ENCODE measurements around the gene MPPED1. TPM values are rescaled to one million over a fixed set of nuclear protein-coding genes. Genes with fewer than 3 reads are reported as not detected.

The MPPED1 gene
- total and polyA plus RNA-seq, 4 donors: 0.89 to 6.5 (median 4.1) TPM

GRCh38 chr22:43395086-43395695 is 16.6 kb upstream of the MPPED1 start:
- TF ChIP-seq FOXA2 (IDR thresholded peaks at IDR 0.05): no peak
- TF ChIP-seq NR2F2 (IDR thresholded peaks at IDR 0.05): no peak
- no peak for TF ChIP-seq RXRA (IDR thresholded peaks at IDR 0.05)
- TF ChIP-seq HNF4A (conservative IDR thresholded peaks at IDR 0.05): no peak
- TF ChIP-seq, protein P1, sequence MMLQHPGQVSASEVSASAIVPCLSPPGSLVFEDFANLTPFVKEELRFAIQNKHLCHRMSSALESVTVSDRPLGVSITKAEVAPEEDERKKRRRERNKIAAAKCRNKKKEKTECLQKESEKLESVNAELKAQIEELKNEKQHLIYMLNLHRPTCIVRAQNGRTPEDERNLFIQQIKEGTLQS (IDR thresholded peaks at IDR 0.05): no peak
- no peak for TF ChIP-seq HNF4G (IDR thresholded peaks at IDR 0.05)

DNA sequence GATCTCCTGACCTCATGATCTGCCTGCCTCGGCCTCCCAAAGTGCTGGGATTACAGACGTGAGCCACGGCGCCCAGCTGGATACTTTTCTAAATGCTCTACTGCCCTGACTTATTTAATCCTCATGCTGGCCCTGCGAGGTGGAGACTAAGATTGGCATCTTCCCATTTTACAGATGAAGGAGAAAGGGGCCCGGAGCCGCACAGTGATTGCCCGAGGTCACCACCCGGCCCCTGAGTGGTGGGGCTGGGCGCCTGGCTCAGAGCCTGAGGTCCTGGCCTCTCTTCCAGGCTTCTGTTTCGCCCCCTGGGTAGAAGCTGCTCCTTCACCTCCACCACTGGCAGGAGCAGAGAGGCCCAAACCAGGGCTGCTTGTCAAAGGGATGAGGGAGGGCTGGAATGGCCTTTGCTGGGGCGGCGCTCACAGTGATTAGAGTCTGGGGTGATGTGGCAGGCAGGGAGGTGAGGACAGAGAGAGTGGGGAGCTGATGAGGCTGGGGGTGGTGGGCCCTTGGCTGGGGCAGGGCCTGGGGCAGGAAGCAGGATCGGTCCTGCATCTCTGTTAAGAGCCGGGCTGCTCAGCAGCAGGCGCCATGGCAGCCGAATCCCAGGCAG is 15.4 kb upstream of the MPPED1 start:
- 72% methylated on average over 17 of the region's 17 CpGs for WGBS
- Histone ChIP-seq H3K9me3 (ENCODE audit: control insufficient read depth in 4 of 4, low read length in 3 of 4) (no peaks in the 10 kb centered on the region), H3K4me3 (ENCODE audit: low read depth in 1 of 3, low read length in 3 of 3) (no peak overlapping the region), H3K27me3 (ENCODE audit: control insufficient read depth in 4 of 4, insufficient read depth in 4 of 4, low read length in 3 of 4) (no peaks in the 10 kb centered on the region), H3K9ac (ENCODE audit: low read depth in 1 of 2, low read length in 2 of 2) (no peak overlapping the region), H3K27ac (ENCODE audit: low read depth in 1 of 2, low read length in 2 of 2) (peak overlapping the region; percentile 57 to 73), H3K36me3 (ENCODE audit: control insufficient read depth in 4 of 4, insufficient read depth in 3 of 4, low read depth in 1 of 4, low read length in 3 of 4) (no peaks in the 10 kb centered on the region), H3K4me1 (ENCODE audit: control insufficient read depth in 4 of 4, insufficient read depth in 4 of 4, low read length in 3 of 4) (peaks cover 15 to 42% (median 28%) of the 10 kb centered on the region in 4 donors)
- DNase-seq (ENCODE audit: low spot score): no peak
- no peak for TF ChIP-seq MAX (IDR thresholded peaks at IDR 0.05)
- TF ChIP-seq TAF1 (conservative IDR thresholded peaks at IDR 0.05): no peak
- TF ChIP-seq, protein P2, sequence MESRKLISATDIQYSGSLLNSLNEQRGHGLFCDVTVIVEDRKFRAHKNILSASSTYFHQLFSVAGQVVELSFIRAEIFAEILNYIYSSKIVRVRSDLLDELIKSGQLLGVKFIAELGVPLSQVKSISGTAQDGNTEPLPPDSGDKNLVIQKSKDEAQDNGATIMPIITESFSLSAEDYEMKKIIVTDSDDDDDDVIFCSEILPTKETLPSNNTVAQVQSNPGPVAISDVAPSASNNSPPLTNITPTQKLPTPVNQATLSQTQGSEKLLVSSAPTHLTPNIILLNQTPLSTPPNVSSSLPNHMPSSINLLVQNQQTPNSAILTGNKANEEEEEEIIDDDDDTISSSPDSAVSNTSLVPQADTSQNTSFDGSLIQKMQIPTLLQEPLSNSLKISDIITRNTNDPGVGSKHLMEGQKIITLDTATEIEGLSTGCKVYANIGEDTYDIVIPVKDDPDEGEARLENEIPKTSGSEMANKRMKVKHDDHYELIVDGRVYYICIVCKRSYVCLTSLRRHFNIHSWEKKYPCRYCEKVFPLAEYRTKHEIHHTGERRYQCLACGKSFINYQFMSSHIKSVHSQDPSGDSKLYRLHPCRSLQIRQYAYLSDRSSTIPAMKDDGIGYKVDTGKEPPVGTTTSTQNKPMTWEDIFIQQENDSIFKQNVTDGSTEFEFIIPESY (IDR thresholded peaks at IDR 0.05): no peak

More at GRCh38 chr22:43395086-43395695, 16.6 kb upstream of the MPPED1 start:
- Histone ChIP-seq H3K27me3 (ENCODE audit: control insufficient read depth in 4 of 4, insufficient read depth in 4 of 4, low read length in 3 of 4) (no peaks in the 10 kb centered on the region), H3K9me3 (ENCODE audit: control insufficient read depth in 4 of 4, low read length in 3 of 4) (no peaks in the 10 kb centered on the region), H3K9ac (ENCODE audit: low read depth in 1 of 2, low read length in 2 of 2) (no peak overlapping the region), H3K4me1 (ENCODE audit: control insufficient read depth in 4 of 4, insufficient read depth in 4 of 4, low read length in 3 of 4) (peaks cover 14 to 41% (median 28%) of the 10 kb centered on the region in 4 donors), H3K4me3 (ENCODE audit: low read depth in 1 of 3, low read length in 3 of 3) (no peak overlapping the region), H3K27ac (ENCODE audit: low read depth in 1 of 2, low read length in 2 of 2) (no peak overlapping the region), H3K36me3 (ENCODE audit: control insufficient read depth in 4 of 4, insufficient read depth in 3 of 4, low read depth in 1 of 4, low read length in 3 of 4) (no peaks in the 10 kb centered on the region)
- no peak for DNase-seq (ENCODE audit: low spot score)
- 79% methylated on average over 9 of the region's 9 CpGs for WGBS

DNA sequence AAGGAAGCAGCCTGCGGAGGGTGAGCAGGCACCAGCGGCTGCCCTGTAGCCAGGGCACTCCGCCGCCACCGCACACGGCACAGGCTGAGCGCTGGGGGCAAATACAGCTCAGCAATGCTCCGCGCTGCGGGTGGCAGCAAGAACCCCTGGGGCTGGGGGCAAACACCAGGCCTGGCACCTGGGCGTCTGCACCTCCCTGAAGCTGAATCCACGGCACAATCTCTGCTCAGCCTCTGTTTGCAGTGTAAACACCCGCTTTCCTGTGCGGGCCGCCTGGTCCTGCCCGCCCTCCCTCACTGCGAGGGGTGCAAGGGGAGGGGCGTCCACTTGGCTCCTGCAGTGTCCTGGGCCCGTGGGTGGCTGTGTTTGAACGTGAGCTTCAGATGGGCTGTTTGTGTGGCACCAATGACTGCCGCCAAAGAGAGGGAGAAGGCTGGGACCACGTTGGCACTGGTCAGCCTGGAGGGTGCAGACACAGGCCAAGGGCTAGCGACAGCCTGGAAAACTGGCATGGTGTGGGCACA is 14.8 kb upstream of the MPPED1 start:
- H3K27me3 ChIP-seq (ENCODE audit: control insufficient read depth in 4 of 4, insufficient read depth in 4 of 4, low read length in 3 of 4): no peaks in the 10 kb centered on the region
- no peak overlapping the region for H3K4me3 ChIP-seq (ENCODE audit: low read depth in 1 of 3, low read length in 3 of 3)
- peak overlapping the region; percentile 57 to 73 for H3K27ac ChIP-seq (ENCODE audit: low read depth in 1 of 2, low read length in 2 of 2)
- TF ChIP-seq RXRA (IDR thresholded peaks at IDR 0.05) (peak; percentile 28 to 71), YY1 (IDR thresholded peaks at IDR 0.05) (peak; percentile 74), FOXA1 (IDR thresholded peaks at IDR 0.05) (peak; percentile 78), FOXA2 (IDR thresholded peaks at IDR 0.05) (peak; percentile 90), SP1 (IDR thresholded peaks at IDR 0.05) (peak; percentile 47), TAF1 (conservative IDR thresholded peaks at IDR 0.05) (no peak), REST (IDR thresholded peaks at IDR 0.05) (peak; percentile 68), HNF4A (conservative IDR thresholded peaks at IDR 0.05) (peak; percentile 22 to 62), CTCF (IDR thresholded peaks at IDR 0.05; ENCODE audit: low read depth, low read length, missing input control) (no peak), JUND (IDR thresholded peaks at IDR 0.05) (peak in 1 of 2 donors; percentile 11), RAD21 (IDR thresholded peaks at IDR 0.05) (peak; percentile 28 to 38)
- TF ChIP-seq, protein P1 (IDR thresholded peaks at IDR 0.05): no peak
- H3K9ac ChIP-seq (ENCODE audit: low read depth in 1 of 2, low read length in 2 of 2): no peak overlapping the region
- H3K9me3 ChIP-seq (ENCODE audit: control insufficient read depth in 4 of 4, low read length in 3 of 4): no peaks in the 10 kb centered on the region
- WGBS: 25% methylated on average over 23 of the region's 23 CpGs
- no peak for DNase-seq (ENCODE audit: low spot score)
- peaks cover 15 to 41% (median 29%) of the 10 kb centered on the region in 4 donors for H3K4me1 ChIP-seq (ENCODE audit: control insufficient read depth in 4 of 4, insufficient read depth in 4 of 4, low read length in 3 of 4)
- no peaks in the 10 kb centered on the region for H3K36me3 ChIP-seq (ENCODE audit: control insufficient read depth in 4 of 4, insufficient read depth in 3 of 4, low read depth in 1 of 4, low read length in 3 of 4)

Data from liver (tissue), 9 donors.